MM.1S (cell line): ENCODE measurements around the gene SYP.

ENCODE experiments used
- DNase-seq: peaks from one replicate; pipeline ENCODE4 v3.0.0-alpha.2; 2015
- H2AFZ ChIP-seq: fragments of 300-600 bp; sonication (generic); 2 replicates; pipeline ENCODE4 v1.6.0; 2016; ENCODE audit warnings: antibody characterized with exemption, low read length
- H3F3A ChIP-seq: fragments of 300-600 bp; sonication (generic); 2 replicates; pipeline ENCODE4 v1.6.1; 2016; ENCODE audit warnings: mild to moderate bottlenecking, antibody characterized with exemption, low read length, moderate library complexity, mixed read lengths; ENCODE audit not compliant: insufficient read depth
- H3K27ac ChIP-seq: fragments of 300-600 bp; sonication (generic); 2 replicates; pipeline ENCODE4 v1.5.1; 2016; ENCODE audit warnings: mild to moderate bottlenecking, low read length
- H3K27me3 ChIP-seq: fragments of 300-600 bp; sonication (generic); replicated peaks from 2 replicates; pipeline ENCODE4 v1.6.0; 2016; ENCODE audit warnings: low read length; ENCODE audit not compliant: insufficient read depth
- H3K36me3 ChIP-seq: fragments of 300-600 bp; sonication (generic); replicated peaks from 2 replicates; pipeline ENCODE4 v1.6.1; 2016; ENCODE audit warnings: mild to moderate bottlenecking, low read length, mixed read lengths; ENCODE audit not compliant: insufficient read depth
- H3K4me1 ChIP-seq: fragments of 300-600 bp; sonication (generic); 2 replicates; pipeline ENCODE4 v1.6.1; 2016; ENCODE audit warnings: low read length, mixed read lengths
- H3K4me2 ChIP-seq: fragments of 300-600 bp; sonication (generic); 2 replicates; pipeline ENCODE4 v1.6.0; 2016; ENCODE audit warnings: low read depth, low read length
- H3K4me3 ChIP-seq: fragments of 300-600 bp; sonication (generic); 2 replicates; pipeline ENCODE4 v1.5.1; 2016; ENCODE audit warnings: low read length, mixed read lengths
- H3K79me2 ChIP-seq: fragments of 300-600 bp; sonication (generic); 2 replicates; pipeline ENCODE4 v1.6.1; 2016; ENCODE audit warnings: mixed run types, low read length, mixed read lengths
- H3K9ac ChIP-seq: fragments of 300-600 bp; sonication (generic); 2 replicates; pipeline ENCODE4 v1.6.1; 2016; ENCODE audit warnings: low read length, mixed read lengths
- H3K9me2 ChIP-seq: fragments of 300-600 bp; sonication (generic); replicated peaks from 2 replicates; pipeline ENCODE4 v1.6.1; 2016; ENCODE audit warnings: mild to moderate bottlenecking, low read length, mixed read lengths; ENCODE audit not compliant: insufficient read depth
- H3K9me3 ChIP-seq: fragments of 300-600 bp; sonication (generic); replicated peaks from 2 replicates; pipeline ENCODE4 v1.6.1; 2016; ENCODE audit warnings: mild to moderate bottlenecking, low read length, mixed read lengths; ENCODE audit not compliant: insufficient read depth
- H4K20me1 ChIP-seq: fragments of 300-600 bp; sonication (generic); 2 replicates; pipeline ENCODE4 v1.6.1; 2016; ENCODE audit warnings: mild to moderate bottlenecking, low read length, moderate library complexity, mixed read lengths; ENCODE audit not compliant: insufficient read depth
- EZH2 ChIP-seq: fragments of 300-600 bp; sonication (generic); optimal IDR thresholded peaks from 2 replicates; pipeline ENCODE3; 2017; ENCODE audit warnings: low read depth, mild to moderate bottlenecking, antibody characterized with exemption, low read length, mixed read lengths
- EZH2phosphoT487 ChIP-seq: fragments of 300-600 bp; sonication (generic); IDR thresholded peaks from 2 replicates; pipeline ENCODE4 v1.6.1; 2018; ENCODE audit warnings: antibody characterized with exemption, low read length
- TF ChIP-seq, protein P1 (sequence below): fragments of 300-600 bp; sonication (generic); IDR thresholded peaks from 2 replicates; pipeline ENCODE4 v1.5.1; 2016; ENCODE audit warnings: antibody characterized with exemption, low read length, mixed read lengths

The SYP gene

DNA sequence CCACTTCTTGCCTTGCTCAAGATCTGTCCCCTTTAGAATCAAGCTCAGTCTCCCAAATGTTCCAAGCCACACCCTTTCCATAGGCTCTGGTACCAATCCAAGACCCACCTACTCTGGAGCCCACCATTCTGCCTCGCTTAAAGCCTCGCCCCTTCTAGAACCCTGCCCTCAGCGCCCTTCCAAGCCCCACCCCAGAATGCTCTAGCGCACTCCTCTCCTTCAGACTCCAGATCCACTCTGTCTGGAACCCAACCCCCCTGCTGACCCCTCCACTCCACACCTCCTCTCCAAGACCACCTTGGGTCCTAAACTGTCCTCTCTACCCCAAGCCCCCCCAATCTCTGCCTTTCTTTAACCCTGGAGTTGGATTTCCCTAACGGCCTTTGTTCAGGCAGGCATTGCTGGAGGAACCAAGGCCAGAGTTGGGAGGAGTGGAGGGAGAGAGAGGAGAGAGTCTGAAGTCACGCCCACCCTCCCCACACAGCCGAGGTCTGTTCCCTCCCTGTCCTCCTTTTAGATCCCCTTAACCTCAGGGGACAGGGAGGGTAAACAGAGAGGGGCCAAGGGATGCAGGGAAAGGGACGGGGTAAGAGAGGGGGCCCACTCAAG, 11.4 kb downstream of the SYP start:
- no peak overlapping the region for H3K9ac ChIP-seq
- H3K9me3 ChIP-seq = no peaks in the 10 kb centered on the region
- no peak overlapping the region for H3K4me3 ChIP-seq
- H4K20me1 ChIP-seq = no peaks in the 10 kb centered on the region
- H3K27ac ChIP-seq = no peak overlapping the region
- no peak for DNase-seq
- H3K9me2 ChIP-seq = no peaks in the 10 kb centered on the region
- no peaks in the 10 kb centered on the region for H3K36me3 ChIP-seq
- no peaks in the 10 kb centered on the region; the same call in 1 of the 2 replicates for H3K4me1 ChIP-seq
- no peaks in the 10 kb centered on the region for H3K27me3 ChIP-seq
- TF ChIP-seq EZH2 = no peak
- TF ChIP-seq, protein P1, sequence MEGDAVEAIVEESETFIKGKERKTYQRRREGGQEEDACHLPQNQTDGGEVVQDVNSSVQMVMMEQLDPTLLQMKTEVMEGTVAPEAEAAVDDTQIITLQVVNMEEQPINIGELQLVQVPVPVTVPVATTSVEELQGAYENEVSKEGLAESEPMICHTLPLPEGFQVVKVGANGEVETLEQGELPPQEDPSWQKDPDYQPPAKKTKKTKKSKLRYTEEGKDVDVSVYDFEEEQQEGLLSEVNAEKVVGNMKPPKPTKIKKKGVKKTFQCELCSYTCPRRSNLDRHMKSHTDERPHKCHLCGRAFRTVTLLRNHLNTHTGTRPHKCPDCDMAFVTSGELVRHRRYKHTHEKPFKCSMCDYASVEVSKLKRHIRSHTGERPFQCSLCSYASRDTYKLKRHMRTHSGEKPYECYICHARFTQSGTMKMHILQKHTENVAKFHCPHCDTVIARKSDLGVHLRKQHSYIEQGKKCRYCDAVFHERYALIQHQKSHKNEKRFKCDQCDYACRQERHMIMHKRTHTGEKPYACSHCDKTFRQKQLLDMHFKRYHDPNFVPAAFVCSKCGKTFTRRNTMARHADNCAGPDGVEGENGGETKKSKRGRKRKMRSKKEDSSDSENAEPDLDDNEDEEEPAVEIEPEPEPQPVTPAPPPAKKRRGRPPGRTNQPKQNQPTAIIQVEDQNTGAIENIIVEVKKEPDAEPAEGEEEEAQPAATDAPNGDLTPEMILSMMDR = no peak
- no peak for TF ChIP-seq EZH2phosphoT487
- H3F3A ChIP-seq = no peaks in the 10 kb centered on the region
- no peak overlapping the region for H2AFZ ChIP-seq
- no peak overlapping the region for H3K4me2 ChIP-seq
- peaks cover 4% of the 10 kb centered on the region; the same call in 1 of the 2 replicates for H3K79me2 ChIP-seq

DNA sequence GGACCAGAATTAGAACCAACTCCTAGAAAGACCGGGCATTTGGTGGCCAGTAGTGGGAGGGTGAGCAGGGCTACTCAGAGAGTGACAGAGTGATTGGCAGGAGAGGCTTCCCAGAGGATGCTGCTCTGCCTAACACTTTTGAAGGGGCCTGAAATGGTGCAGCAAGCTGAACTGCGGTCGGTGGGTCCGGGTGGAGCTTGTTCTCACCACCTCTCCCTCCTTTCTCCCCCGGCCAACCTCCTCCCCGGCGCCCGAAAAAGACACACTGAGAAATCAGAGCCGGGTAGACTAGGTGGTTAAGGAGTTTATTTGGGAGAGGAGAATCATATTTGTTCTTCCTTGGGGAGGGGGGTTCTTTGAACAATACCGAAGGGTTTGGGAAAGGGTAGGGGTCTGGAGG, 12.5 kb downstream of the SYP start:
- Histone ChIP-seq H4K20me1 (no peaks in the 10 kb centered on the region), H3K9me2 (no peaks in the 10 kb centered on the region), H3K9me3 (no peaks in the 10 kb centered on the region), H3K4me3 (no peak overlapping the region), H3K36me3 (no peaks in the 10 kb centered on the region), H3K27me3 (no peaks in the 10 kb centered on the region), H2AFZ (no peak overlapping the region), H3K9ac (no peak overlapping the region), H3K27ac (no peak overlapping the region), H3K4me1 (no peaks in the 10 kb centered on the region; the same call in 1 of the 2 replicates), H3F3A (no peaks in the 10 kb centered on the region), H3K79me2 (peaks cover 4% of the 10 kb centered on the region; the same call in 1 of the 2 replicates), H3K4me2 (no peak overlapping the region)
- TF ChIP-seq EZH2phosphoT487 (no peak), EZH2 (no peak)
- TF ChIP-seq, protein P1 = no peak
- DNase-seq = no peak

DNA sequence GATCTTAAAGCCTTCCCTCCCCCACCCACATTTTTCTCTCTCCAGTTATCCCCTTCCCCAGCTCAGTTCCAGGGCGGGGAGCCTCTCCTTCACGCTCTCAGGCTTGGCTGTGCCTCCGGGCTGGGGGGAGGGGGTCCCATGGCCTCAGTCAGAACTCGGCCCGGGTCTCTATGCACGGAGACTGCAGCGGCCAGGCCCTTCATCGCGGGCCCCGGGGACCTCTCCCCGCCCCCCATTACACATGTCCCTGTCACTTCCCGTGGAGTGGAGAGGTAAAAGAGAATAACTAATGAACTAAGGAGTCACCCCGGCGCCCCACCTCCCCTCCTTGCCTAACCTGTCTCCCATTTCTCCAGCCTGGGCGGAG, 13.0 kb downstream of the SYP start:
- no peaks in the 10 kb centered on the region for H4K20me1 ChIP-seq
- H3K9me2 ChIP-seq = no peaks in the 10 kb centered on the region
- DNase-seq = no peak
- H3F3A ChIP-seq = no peaks in the 10 kb centered on the region
- H3K36me3 ChIP-seq = no peaks in the 10 kb centered on the region
- H3K79me2 ChIP-seq = peaks cover 4% of the 10 kb centered on the region; the same call in 1 of the 2 replicates
- no peaks in the 10 kb centered on the region for H3K4me1 ChIP-seq
- H2AFZ ChIP-seq = no peak overlapping the region
- no peak overlapping the region for H3K4me2 ChIP-seq
- no peaks in the 10 kb centered on the region for H3K9me3 ChIP-seq
- TF ChIP-seq, protein P1 = no peak
- TF ChIP-seq EZH2 (no peak), EZH2phosphoT487 (no peak)
- H3K27ac ChIP-seq = no peak overlapping the region
- H3K27me3 ChIP-seq = no peaks in the 10 kb centered on the region
- H3K9ac ChIP-seq = no peak overlapping the region
- H3K4me3 ChIP-seq = no peak overlapping the region
